GM23338 (cell line): Measurements from ENCODE around the gene SCP2.
"Not testable (repeated sequence)": the region's sequence is repeated elsewhere in the genome, so short reads cannot be mapped to it uniquely, and the experiment has no call there.

Experiments
- CREB1 ChIP-seq: fragments of 250-450 bp; sonication (Bioruptor Pico); IDR thresholded peaks from 2 replicates; pipeline ENCODE4 v1.5.0; 2020; ENCODE audit warnings: low read depth, mild to moderate bottlenecking, moderate library complexity
- CTCF ChIP-seq, 2 experiments: fragments of 200-600 bp in 1 of 2; sonication (generic) in 1 of 2; conservative IDR thresholded peaks; 2 replicates each; pipeline versions ENCODE4 v1.5.1 to v1.6.1; 2016 to 2017; ENCODE audit warnings: antibody characterized with exemption in 2 of 2, low read depth in 2 of 2, mild to moderate bottlenecking in 2 of 2, moderate library complexity in 1 of 2
- ETS1 ChIP-seq: IDR thresholded peaks from 2 replicates; pipeline ENCODE4 v1.6.1; 2016; ENCODE audit warnings: antibody characterized with exemption
- EZH2 ChIP-seq: fragments of 200-600 bp; sonication (generic); IDR thresholded peaks from one replicate; pipeline ENCODE4 v1.8.0; 2017; ENCODE audit warnings: antibody characterized with exemption, mild to moderate bottlenecking, low read depth; ENCODE audit not compliant: unreplicated experiment
- EZH2phosphoT487 ChIP-seq: fragments of 200-600 bp; sonication (generic); IDR thresholded peaks from one replicate; pipeline ENCODE4 v1.8.1; 2018; ENCODE audit warnings: antibody characterized with exemption; ENCODE audit not compliant: unreplicated experiment
- JUNB ChIP-seq: IDR thresholded peaks from one replicate; pipeline ENCODE4 v1.6.1; 2016; ENCODE audit warnings: antibody characterized with exemption; ENCODE audit not compliant: unreplicated experiment
- POLR2AphosphoS5 ChIP-seq: IDR thresholded peaks from 2 replicates; pipeline ENCODE4 v1.6.1; 2016; ENCODE audit warnings: antibody characterized with exemption, low read depth
- REST ChIP-seq: IDR thresholded peaks from one replicate; pipeline ENCODE4 v1.6.1; 2018; ENCODE audit warnings: antibody characterized with exemption; ENCODE audit not compliant: unreplicated experiment
- ZNF114 ChIP-seq: fragments of 250-450 bp; sonication (Bioruptor Pico); IDR thresholded peaks from 2 replicates; pipeline ENCODE4 v1.5.0; 2020; ENCODE audit warnings: mild to moderate bottlenecking, moderate library complexity
- ZNF331 ChIP-seq: fragments of 250-450 bp; sonication (Bioruptor Pico); IDR thresholded peaks from 2 replicates; pipeline ENCODE4 v1.5.0; 2020; ENCODE audit warnings: low read depth, mild to moderate bottlenecking, moderate library complexity
- ZNF462 ChIP-seq: fragments of 250-450 bp; sonication (Bioruptor Pico); IDR thresholded peaks from 2 replicates; pipeline ENCODE4 v1.5.0; 2020; ENCODE audit warnings: mild to moderate bottlenecking, moderate library complexity

GRCh38 chr1:52949602-52950001 is 22.5 kb downstream of the SCP2 start:
- not testable (repeated sequence) for TF ChIP-seq CTCF (conservative IDR thresholded peaks at IDR 0.05; ENCODE audit: low read depth in 2 of 2); EZH2; ZNF462 (CRISPR knock-in tag); POLR2AphosphoS5; EZH2phosphoT487; REST; JUNB; ZNF114 (CRISPR knock-in tag); ETS1; CREB1 (CRISPR knock-in tag); ZNF331 (CRISPR knock-in tag)
